Small intestine (tissue), 7 donors: ENCODE results near the gene MAP1B. TPM values are rescaled to one million over a fixed set of nuclear protein-coding genes. Genes with fewer than 3 reads are reported as not detected.

ENCODE experiments used
- DNase-seq, 2 donors: peaks; one replicate each; pipeline versions ENCODE4 v3.0.0 to v3.0.0-alpha.2; 2013
- FAIRE-seq: peaks from 2 replicates; lab custom pipeline; 2012; peaks lifted over from hg19 to GRCh38; lab: Jason Lieb, UNC
- H3K27ac ChIP-seq, 3 donors: one replicate each; pipeline ENCODE4 v1.5.1; 2013; ENCODE audit warnings: low read length in 2 of 3, mild to moderate bottlenecking in 2 of 3, control low read depth in 1 of 3, inconsistent platforms in 1 of 3, low read depth in 1 of 3, moderate library complexity in 1 of 3
- H3K27me3 ChIP-seq, 3 donors: one replicate each; pipeline ENCODE4 v1.6.1; 2013; ENCODE audit warnings: low read length in 3 of 3, inconsistent platforms in 1 of 3; ENCODE audit not compliant: control insufficient read depth in 3 of 3, insufficient read depth in 3 of 3
- H3K36me3 ChIP-seq, 3 donors: one replicate each; pipeline ENCODE4 v1.6.1; 2013; ENCODE audit warnings: low read length in 3 of 3, inconsistent platforms in 1 of 3, low read depth in 1 of 3, mild to moderate bottlenecking in 1 of 3, moderate library complexity in 1 of 3; ENCODE audit not compliant: control insufficient read depth in 3 of 3, insufficient read depth in 2 of 3
- H3K4me1 ChIP-seq, 3 donors: one replicate each; pipeline ENCODE4 v1.6.1; 2013; ENCODE audit warnings: low read length in 2 of 3, inconsistent platforms in 1 of 3, low read depth in 1 of 3, mild to moderate bottlenecking in 1 of 3, moderate library complexity in 1 of 3; ENCODE audit not compliant: control insufficient read depth in 3 of 3, insufficient read depth in 2 of 3
- H3K4me3 ChIP-seq, 3 donors: one replicate each; pipeline ENCODE4 v1.5.1; 2013; ENCODE audit warnings: low read length in 3 of 3, control low read depth in 1 of 3, inconsistent platforms in 1 of 3, low read depth in 1 of 3, mild to moderate bottlenecking in 1 of 3, moderate library complexity in 1 of 3
- H3K9me3 ChIP-seq, 2 donors: one replicate each; pipeline ENCODE4 v1.6.1; 2013; ENCODE audit warnings: low read depth in 1 of 2, low read length in 1 of 2; ENCODE audit not compliant: control insufficient read depth in 2 of 2, insufficient read depth in 1 of 2
- WGBS, 3 donors: extraction: QIAGEN DNeasy Blood & Tissue Kit; methylation state at CpG; one replicate each; pipeline ENCODE4 v1.1.7; 2013; 5-methylcytosine and 5-hydroxymethylcytosine counted together
- polyA plus RNA-seq, 4 donors: library from polyadenylated mRNA; stranded (reverse) in 3 of 4; unstranded in 1 of 4; fragments of 200-250 nt in 3 of 4; fragments of 120-200 nt in 1 of 4; gene quantifications; one replicate each; pipeline versions ENCODE4 v1.2.1 to v1.2.3, GENCODE V29; 2013
- donor health status: healthy with polysubstance abuse.
- donor health status: control.
- donor health status: control.
- donor health status: Bipolar disorder and iron deficiency.
- donor health status: healthy.

Gene MAP1B
- polyA plus RNA-seq, 4 donors, result 0.45 to 7.4 (median 2.7) TPM

DNA sequence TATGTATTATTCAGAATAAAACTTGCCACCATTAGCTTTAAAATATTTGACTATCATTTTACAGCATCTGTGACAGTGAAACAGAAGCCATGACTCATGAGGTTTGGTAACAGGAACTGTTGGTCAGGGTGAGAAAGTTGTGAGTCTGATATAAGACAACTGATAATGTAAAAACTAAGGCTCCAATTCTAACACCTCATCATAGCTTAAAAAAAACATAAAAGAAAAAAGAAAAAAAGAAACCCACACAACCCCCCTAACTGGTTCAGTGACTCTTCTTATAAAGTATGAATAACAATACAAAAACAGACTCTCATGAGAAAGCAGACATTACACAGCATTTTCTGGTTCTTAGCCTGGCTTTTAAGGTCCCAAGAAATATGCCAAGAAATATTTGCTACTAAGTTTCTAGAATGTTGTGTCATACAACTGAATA is 127.0 kb downstream of the MAP1B start:
- Histone ChIP-seq H3K27ac (no peak overlapping the region), H3K4me1 (no peaks in the 10 kb centered on the region), H3K4me3 (no peak overlapping the region), H3K36me3 (peaks cover 2 to 12% (median 8%) of the 10 kb centered on the region in 3 donors), H3K9me3 (no peaks in the 10 kb centered on the region), H3K27me3 (no peaks in the 10 kb centered on the region)
- DNase-seq (peak in 1 of 2 donors; percentile 44), FAIRE-seq (peak; percentile 62)

DNA sequence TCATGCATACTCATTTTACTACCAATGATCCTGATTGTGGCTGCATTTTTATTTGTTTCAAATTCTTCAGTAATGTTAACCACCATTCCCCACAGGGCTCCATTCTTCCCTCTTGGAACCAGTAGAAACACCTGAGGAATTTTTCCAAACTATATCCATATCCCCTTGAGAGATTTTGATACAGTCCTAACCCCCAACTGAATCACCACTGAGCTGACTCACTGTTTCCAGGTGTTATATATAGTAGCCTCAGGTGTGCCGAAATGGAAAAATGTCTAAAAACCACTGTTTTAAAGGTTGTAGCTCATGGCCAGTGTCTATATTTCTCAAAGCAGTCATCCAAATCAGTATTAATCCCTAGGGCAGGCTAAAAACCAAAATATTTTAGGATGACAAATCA is 127.6 kb downstream of the MAP1B start:
- Histone ChIP-seq H3K4me1 (no peaks in the 10 kb centered on the region), H3K9me3 (no peaks in the 10 kb centered on the region), H3K4me3 (peak overlapping the region in 1 of 3 donors; percentile 1), H3K27ac (no peak overlapping the region), H3K36me3 (peaks cover 2 to 10% (median 8%) of the 10 kb centered on the region in 3 donors), H3K27me3 (no peaks in the 10 kb centered on the region)
- DNase-seq (no peak), FAIRE-seq (no peak)
- 93 to 95% (median 94%) methylated on average over 1 of the region's 1 CpG for WGBS, 3 donors

DNA sequence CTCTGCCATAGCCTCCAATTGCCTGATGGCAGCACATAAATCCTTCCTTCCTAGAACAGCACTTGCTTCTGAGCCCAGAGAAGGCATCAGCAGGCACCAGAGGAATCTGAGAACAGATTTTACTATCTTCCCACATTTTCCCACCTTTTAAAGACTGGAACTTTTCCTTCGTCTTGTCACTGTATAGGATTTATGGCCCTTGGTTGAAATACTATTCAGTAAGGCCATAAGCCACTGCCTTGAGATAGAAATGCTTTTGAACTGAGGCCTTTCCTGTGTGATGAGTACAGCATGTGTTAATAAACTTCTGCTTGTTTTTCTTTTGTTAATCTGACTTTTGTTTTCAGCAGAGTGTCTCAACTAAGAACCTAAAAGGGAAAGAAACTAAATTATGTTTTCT is 128.4 kb downstream of the MAP1B start:
- Histone ChIP-seq H3K27me3 (no peaks in the 10 kb centered on the region), H3K36me3 (peaks cover 2 to 10% (median 8%) of the 10 kb centered on the region in 3 donors), H3K4me3 (no peak overlapping the region), H3K9me3 (no peaks in the 10 kb centered on the region), H3K4me1 (no peaks in the 10 kb centered on the region), H3K27ac (no peak overlapping the region)
- DNase-seq (no peak), FAIRE-seq (no peak)
- 95 to 100% (median 96%) methylated on average over 1 of the region's 1 CpG for WGBS, 3 donors

DNA sequence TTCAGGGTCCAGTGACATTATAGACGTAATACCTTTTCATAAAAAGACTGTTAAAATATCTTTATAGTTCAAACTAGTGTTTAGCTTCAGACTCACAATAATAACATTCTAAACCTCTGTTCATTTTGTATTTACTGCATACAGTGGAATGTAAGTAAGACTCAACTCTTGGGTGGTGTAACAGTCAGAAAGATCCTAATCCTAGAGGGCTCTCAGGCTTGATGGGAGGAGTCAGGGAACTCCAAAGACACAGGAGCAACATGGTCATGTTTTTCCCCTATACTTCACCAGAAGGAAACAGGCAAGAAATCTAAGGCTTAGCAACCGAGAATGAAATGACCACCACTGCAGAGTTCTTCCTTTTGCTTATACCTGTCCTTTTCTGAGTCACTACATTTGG is 130.1 kb downstream of the MAP1B start:
- Histone ChIP-seq H3K27ac (no peak overlapping the region), H3K4me3 (no peak overlapping the region), H3K36me3 (peaks cover 2 to 8% (median 6%) of the 10 kb centered on the region in 3 donors), H3K27me3 (no peaks in the 10 kb centered on the region), H3K4me1 (no peaks in the 10 kb centered on the region), H3K9me3 (no peaks in the 10 kb centered on the region)
- 93 to 98% (median 95%) methylated on average over 2 of the region's 2 CpGs for WGBS, 3 donors
- DNase-seq (no peak), FAIRE-seq (no peak)

DNA sequence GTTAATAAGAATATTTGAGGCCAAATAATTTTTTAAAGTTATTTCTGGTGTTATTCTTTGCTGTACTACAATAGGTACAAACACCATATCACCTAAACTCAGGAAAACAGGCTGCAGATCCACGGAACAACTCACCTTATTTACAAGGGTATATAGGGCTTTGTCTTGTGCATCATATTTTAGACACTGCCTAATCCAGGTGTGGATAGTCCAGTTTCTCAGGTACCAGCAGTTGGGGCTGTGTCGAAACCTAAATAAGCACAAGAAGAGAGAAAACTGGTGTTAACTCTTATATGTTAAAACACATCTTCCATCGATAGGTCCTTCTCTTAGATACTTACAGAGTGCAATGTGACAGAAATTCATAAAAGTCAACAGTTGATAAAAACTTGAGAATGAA is 130.6 kb downstream of the MAP1B start:
- 97 to 99% (median 98%) methylated on average over 3 of the region's 3 CpGs for WGBS, 3 donors
- Histone ChIP-seq H3K9me3 (no peaks in the 10 kb centered on the region), H3K4me1 (no peaks in the 10 kb centered on the region), H3K27me3 (no peaks in the 10 kb centered on the region), H3K27ac (no peak overlapping the region), H3K36me3 (peaks cover 2 to 6% (median 6%) of the 10 kb centered on the region in 3 donors), H3K4me3 (no peak overlapping the region)
- FAIRE-seq, result no peak
- DNase-seq, result no peak

DNA sequence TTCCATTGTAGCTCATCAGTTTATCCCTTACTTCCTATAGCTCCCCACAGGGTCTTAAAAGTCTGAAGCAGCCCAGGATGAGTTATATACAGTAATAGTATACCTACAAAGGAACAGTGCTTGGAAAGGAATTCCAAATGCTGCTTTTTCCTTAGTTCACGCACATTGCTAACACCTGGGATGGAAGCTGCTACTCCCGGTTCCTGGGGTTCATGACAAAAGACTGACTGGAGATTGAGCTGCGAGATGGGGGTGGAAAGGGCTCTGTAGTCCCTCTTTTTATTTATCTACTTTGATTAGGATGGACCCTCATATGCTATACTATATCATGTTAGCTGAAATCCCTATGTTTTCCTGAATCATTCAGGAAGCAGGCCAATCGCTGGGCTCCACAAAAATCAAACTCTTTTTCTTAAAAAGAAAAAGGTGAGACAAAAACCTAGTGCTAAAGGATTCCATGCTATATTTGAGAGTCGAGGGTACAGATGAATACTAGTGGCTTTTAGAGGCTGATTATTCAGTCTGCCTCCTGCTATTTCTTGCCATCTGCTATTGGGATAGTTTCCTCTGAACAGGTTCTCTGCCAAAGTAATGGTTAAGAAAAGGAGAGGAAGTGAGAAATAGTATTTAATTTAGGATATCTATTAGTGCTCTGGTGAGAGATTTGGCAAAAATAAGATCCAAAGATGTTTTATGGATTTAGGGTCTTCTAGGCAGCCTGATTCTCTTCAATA is 131.6 kb downstream of the MAP1B start:
- H3K27me3 ChIP-seq, result no peaks in the 10 kb centered on the region
- WGBS, 3 donors, result 93 to 98% (median 95%) methylated on average over 5 of the region's 5 CpGs
- H3K36me3 ChIP-seq, result peaks cover 2 to 6% (median 5%) of the 10 kb centered on the region in 3 donors
- no peaks in the 10 kb centered on the region for H3K4me1 ChIP-seq
- FAIRE-seq (no peak), DNase-seq (no peak)
- no peak overlapping the region for H3K27ac ChIP-seq
- no peak overlapping the region for H3K4me3 ChIP-seq
- no peaks in the 10 kb centered on the region for H3K9me3 ChIP-seq

DNA sequence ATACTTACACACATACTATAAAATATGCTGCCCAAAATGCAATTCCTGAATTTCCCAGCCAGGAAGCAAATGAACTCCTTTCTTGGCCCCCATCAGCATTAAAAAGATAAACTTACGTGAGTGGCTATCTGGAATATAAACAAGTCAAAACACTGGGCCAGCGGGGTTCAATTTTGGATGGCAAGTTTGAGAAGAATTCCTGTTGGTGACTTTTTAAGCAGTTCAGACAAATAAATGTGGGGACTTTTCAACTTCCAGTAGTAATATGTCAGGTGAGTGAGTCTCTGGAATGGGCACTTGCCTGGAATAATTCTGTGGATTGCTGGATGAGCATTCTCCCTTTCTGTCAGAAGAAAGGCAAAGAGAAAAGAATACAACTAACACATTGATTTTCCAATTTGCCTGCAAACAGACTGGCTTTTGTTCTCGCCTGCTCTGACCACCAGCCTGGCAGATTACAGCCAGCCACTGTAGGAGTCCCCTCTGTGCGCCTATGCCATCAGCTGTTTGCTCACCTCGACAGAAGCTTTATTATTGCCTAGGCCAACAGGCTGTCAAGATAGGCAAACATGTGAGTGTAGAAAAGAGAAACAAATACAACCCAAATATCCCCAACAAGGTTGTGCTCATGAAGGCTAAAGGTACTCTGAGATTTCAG is 134.2 kb downstream of the MAP1B start:
- Histone ChIP-seq H3K9me3 (no peaks in the 10 kb centered on the region), H3K36me3 (peaks cover 2 to 3% (median 3%) of the 10 kb centered on the region in 3 donors), H3K4me3 (no peak overlapping the region), H3K27ac (no peak overlapping the region), H3K27me3 (no peaks in the 10 kb centered on the region), H3K4me1 (no peaks in the 10 kb centered on the region)
- FAIRE-seq (no peak), DNase-seq (no peak)
- 76 to 85% (median 80%) methylated on average over 5 of the region's 5 CpGs for WGBS, 3 donors

DNA sequence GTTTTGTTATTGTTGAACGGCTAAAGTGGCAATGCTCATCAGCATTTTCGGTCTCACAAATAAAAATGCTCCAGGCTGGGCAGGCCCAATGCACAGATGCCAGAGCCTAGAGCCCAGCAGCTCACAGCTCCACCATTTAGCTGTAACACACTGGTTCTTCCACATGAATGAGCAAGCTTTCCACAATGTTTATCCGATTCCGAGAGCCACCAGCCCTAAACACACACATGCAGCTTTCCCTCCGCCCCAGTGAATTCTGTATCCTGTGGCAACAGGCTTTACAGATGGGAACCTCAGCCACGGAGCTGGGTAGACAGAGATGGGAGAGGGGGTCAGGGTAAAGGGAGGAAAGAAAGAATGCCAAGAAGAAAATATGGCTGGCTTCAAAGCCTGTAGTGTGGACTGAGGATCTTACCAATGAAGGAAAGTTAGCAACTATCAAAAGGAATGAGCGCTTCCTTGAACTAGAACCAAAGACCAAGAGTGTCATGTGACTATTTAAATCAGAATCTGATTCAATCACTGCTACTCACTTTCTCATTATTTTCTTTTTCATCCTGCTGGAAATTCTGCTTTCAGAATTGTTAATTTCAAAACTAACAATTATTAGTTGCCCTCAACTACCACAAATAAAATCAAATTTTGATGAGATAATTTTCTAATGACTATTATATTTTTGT is 135.7 kb downstream of the MAP1B start:
- no peaks in the 10 kb centered on the region for H3K4me1 ChIP-seq
- WGBS, 3 donors, result 91 to 98% (median 96%) methylated on average over 7 of the region's 7 CpGs
- no peak for FAIRE-seq

More for the DNA sequence above, 135.7 kb downstream of the MAP1B start:
- H3K9me3 ChIP-seq, result no peaks in the 10 kb centered on the region
- H3K36me3 ChIP-seq, result peaks cover 0 to 2% (median under 1%) of the 10 kb centered on the region in 3 donors
- DNase-seq, result peak in 1 of 2 donors; percentile 6
- H3K27me3 ChIP-seq, result no peaks in the 10 kb centered on the region
- H3K4me3 ChIP-seq, result no peak overlapping the region
- H3K27ac ChIP-seq, result no peak overlapping the region
